Measurements from ENCODE around the gene PARD3B.

The PARD3B gene

DNA sequence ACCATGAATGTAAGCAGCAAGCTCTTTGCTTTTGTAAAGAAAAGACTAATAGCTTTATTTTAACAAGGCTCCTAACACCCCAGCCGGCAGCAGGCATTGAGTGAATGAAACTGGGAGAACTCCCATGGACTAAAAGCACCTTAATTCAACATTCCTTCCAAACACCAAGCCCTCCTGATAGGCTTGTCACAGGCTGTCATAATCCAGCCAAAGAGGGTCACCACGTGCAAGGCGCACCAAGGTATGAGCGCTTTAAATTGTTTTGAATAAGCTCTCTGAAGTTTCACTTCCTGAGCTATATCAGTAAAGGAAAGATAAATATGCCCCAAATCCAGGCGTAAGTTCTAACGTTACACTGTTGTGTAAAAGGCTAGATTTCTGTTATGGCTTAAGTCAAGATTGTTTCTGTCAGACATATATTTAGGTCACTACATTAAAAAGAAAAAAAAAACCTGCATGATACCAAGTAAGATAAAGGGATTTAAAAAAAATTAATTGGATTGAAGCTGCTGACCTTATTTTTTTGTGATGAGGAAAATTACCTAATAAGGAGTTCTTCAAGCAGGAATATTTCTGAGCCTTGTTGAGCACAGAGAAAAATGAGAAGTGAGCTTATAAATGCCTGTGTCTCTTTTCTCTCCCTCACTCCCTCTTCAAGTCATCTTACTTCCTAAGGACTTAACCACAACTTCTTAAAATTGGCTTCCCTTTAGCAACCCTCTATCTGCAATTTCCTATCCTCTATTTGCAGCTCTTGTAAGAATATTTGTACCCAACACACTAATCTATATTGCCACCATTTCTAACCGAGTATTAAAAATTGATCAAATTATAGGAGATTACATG, 1000.9 kb downstream of the PARD3B start:
- no peak for DNase-seq

- no peak for DNase-seq
Observed at GRCh38 chr2:205555566-205556230, 1010.4 kb downstream of the PARD3B start.

- no peak for DNase-seq
Observed at GRCh38 chr2:205556357-205556756, 1011.1 kb downstream of the PARD3B start.

DNA sequence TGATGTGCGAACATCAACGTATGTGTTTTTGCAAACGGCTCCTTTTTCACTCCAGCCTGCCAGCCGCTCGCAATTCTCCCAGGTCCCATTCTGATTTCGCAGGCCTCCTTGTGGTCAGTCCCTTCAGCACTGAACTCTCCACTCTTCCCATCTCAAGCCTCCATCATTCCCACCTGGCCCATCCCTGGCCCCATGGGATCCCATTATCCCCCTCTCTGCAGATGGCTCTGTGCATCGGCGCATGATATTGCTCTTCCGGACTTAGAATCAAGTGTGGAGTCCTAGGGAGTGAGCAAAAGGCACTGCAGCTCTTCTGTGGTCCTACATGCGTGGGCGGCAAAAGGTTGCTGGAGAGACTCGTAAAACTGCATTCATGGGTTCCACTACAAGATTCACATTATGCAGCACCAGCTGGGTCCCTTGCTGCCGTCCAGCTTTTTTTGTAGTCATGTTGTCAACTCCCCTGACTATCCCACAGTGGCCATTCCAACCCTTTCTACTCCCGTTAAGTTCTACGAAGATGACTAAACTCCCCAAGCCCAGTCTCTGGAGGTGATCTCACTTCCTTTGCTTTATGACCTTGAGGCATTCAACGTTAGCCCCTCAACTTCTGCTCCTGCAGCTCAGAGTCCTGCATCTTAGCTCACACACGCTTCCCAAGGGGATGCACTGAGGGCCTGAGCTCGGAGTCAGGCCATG, 1011.7 kb downstream of the PARD3B start:
- DNase-seq, result no peak

DNA sequence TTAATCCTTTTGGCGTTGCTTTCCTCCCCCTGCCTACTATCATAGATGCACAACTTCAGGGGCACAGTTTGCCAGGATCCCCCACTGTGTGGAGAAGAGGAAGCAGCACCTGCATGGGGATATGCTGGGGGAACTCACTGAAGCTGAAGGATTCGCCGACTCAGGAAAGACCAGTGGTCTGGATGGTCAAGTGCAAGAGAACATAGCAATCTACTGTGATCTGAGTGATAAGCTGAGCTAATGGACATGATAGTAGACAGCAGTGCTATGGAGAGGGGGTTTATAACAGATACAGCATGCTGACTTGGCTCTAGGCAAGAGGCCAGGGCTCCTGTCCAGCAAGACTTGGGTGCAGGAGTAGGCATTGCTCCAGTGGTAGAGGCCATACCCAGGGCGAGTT, 1012.6 kb downstream of the PARD3B start:
- no peak for DNase-seq

GRCh38 chr2:205561441-205561840, 1016.2 kb downstream of the PARD3B start:
- no peak for DNase-seq

DNA sequence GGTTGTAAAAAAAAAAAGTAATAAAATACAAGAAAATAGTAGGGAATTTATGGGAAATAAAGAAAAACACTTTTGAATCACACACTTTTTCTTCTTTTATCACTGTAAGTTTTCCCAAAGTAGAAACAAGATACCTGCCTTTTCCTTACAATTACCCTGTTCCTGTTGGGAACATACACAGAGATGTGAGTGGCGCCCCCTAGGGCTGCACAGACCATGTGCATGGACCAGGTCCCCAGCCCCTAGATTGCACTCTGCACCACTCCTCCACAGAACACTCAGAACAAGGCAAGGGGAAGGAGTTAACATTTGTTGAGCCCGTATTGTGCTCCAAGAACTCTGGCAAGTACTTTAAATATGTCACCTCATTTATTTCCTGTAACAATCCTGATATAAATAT, 1018.4 kb downstream of the PARD3B start:
- no peak for DNase-seq

- DNase-seq, result no peak
Observed at GRCh38 chr2:205564346-205565141, 1019.3 kb downstream of the PARD3B start.

GRCh38 chr2:205565142-205565522, 1019.9 kb downstream of the PARD3B start:
- no peak for DNase-seq

DNA sequence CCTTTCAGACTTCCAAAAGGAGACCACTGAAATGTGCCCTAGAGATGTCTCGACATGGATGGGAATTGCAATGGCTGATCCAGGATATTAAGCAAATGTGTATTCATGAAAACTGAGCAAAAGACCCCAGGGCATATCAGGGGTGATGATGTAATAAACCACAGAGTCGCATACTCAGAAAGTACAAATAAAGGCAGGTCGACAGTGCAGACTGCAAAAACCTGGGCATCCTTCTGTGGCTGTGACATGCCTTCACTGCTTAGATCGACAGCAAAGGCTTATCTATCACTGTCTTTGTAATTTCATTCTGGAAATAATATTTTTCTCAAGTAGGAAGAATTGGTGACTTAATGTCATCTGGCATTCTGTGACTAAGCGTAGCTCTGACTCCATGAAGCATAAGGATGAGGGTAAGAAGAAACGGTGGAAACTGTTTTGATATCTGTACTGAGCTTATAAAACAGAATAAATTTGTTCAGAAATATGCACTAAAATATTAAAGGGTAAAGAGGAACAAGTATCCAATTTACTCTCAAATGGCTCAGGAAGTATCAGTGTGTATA, 1021.4 kb downstream of the PARD3B start:
- no peak for DNase-seq

DNA sequence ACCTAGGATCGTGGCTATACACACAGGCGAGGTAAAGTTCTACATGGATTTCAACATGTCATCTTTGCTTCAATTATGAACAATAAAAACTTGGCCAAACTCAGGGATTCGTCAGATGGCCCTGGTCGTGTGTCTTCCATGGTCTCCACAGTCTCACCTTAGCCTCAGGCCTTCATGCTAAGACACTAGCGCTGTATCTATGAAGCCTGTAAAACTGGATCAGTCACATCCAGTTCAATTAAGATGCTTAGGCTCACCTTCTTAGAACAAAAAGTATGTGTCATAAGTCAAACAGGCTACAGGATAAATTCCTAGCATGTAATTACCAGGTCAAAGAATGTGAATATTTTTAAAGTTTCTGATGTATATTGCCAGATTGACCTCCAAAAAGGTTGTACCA, 1023.3 kb downstream of the PARD3B start:
- no peak for DNase-seq

- DNase-seq, result no peak
Observed at GRCh38 chr2:205570648-205571047, 1025.4 kb downstream of the PARD3B start.

DNA sequence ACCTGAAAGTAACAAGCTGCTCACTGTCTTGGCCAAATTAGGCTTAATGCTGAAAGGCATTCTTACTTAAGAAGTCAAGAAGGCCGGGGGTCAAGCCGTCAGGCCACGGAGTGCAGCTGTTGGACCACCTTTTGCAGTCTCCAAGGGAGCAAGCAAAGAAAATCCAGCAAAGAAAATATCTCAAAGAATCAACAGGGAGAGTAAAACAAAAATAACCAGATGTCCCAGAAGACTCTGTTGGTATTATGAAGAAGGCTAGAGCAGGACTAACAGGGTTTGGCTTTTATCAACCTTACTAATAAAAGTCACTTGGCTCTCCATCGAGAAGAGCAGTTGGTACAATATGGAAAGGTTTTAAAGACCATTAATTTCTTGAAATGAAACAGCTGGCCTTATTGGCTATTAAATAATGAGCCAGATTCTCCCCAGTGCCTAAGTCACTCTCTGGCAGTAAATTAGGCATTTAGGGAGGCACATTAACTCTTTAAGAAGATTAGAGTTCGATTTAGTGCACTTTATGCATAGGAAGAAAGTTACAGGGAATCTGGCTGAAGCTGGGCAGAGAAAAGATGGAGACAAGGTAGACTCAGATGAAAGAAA, 1026.2 kb downstream of the PARD3B start:
- DNase-seq, result no peak

GRCh38 chr2:205574001-205574400, 1028.7 kb downstream of the PARD3B start:
- no peak for DNase-seq

DNA sequence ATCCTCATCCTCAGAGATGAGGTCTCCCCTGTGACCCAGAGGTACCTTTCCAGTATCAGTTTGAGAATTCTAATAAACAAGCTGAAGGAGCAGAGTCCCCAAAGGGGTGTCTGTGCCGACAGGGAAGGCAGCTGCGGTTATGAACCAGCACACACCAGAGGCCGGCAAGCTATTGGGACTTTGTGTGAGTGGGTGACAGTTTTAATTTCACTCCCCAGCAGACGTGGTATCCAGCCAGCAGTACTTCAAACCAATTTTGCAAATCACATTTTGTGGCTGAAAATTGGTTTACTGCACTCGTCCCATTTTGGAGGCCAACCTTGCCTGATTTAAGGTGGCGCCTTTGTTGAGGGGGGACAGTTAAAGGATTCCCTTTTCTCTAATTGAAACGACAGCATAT, 1034.1 kb downstream of the PARD3B start:
- no peak for DNase-seq

- DNase-seq, result no peak
Observed at GRCh38 chr2:205580212-205580987, 1035.1 kb downstream of the PARD3B start.

DNA sequence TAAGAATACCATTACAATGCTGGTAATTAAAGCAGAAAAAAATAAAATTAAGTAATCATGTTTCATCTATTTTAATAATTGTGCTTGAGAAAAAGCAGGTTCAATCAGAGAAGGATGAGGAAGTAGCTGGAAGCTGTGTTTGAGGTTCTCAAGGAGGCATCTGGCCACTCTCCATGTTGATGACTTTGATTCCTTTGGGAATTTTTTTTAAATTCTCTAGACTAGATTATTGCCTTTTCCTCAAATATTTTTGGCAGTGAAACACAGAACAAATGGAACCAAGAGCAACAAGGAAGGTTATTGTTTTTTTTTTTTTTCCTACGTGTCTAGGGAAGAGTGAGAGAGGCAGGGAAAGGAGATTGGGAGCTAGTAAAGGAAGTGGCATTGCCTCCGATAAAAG, 1037.1 kb downstream of the PARD3B start:
- DNase-seq, result no peak

DNA sequence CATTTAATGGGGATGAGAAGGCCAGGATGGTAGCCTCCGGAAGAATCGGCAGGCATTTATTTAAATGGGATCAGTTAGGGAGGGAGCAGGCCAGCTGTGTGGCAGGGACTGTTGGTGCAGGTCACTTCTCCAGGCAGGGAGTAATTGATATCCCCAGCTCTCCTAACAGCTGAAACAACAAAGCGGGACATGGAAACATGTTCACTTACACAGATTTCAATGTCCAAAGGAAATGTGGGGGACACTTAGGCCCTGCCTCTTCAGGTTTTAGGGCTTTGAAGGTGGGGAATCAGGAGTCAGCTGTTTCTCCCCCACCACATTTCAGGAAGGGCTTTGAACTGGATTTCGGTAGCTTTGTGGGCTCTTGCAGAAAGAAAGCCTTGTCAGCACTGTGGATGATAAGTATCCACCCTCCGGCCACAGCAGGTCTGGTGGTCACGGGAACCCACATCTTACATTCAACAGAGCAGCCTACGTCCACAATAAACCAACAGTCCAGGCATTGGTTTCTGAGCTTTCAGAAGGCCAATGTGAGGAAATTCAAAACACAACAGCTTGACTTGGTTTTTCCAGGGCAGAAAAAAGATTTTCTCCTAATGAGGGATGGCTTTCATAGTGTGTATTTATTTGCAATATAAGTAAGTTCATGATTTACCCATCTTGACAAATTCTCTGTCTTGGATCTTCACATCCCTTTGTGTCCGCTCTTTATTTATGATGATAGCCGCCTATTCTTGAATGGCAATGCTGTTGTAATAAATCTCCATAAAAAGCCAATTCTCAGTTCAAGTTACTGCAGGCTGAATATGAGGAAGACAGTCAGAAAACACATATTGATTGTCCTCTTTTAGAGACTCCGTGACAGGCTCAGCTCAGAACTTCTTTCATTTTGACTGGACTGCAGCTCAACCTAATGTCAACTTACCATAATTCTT, 1040.4 kb downstream of the PARD3B start:
- DNase-seq, result no peak

GRCh38 chr2:205586626-205587025, 1041.4 kb downstream of the PARD3B start:
- DNase-seq, result no peak

- no peak for DNase-seq
Observed at GRCh38 chr2:205589479-205589878, 1044.2 kb downstream of the PARD3B start.

All from DMS153 (cell line).